ENCODE data around the gene GIPC1.
"Not testable (repeated sequence)": the region's sequence is repeated elsewhere in the genome, so short reads cannot be mapped to it uniquely, and the experiment has no call there.

GIPC1 gene

DNA sequence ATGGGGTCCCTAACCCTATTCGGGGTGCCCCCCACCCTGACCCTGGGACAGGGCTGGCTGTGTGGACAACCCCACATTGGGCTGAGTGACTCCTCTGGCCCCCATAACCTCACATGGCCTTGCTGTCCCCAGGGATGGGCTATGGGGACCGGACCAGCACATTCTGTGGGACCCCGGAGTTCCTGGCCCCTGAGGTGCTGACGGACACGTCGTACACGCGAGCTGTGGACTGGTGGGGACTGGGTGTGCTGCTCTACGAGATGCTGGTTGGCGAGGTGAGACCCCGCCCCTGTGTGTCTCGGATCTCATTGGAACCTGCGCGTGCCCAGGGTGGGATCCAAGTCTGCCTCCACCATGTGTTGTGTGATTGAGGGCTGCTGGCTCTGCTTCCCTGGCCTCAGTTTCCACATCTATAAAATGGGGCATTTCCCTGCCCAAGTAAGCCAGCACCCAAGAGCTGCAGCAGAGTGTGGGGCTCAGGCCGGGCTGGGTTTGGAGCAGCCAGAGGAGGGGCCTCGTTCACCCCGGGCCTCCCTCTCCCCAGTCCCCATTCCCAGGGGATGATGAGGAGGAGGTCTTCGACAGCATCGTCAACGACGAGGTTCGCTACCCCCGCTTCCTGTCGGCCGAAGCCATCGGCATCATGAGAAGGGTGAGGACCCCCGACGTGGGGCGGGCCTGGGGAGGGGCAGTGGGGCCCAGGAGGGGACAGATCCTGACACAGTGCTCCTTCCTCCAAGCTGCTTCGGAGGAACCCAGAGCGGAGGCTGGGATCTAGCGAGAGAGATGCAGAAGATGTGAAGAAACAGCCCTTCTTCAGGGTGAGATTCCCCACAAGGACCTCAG, 25.7 kb downstream of the GIPC1 start:
- H3K4me3 ChIP-seq (replicated peaks in 1 of 2; ENCODE audit: low read depth in 2 of 2, low read length in 2 of 2): no peak overlapping the region
- TF ChIP-seq, protein P1, sequence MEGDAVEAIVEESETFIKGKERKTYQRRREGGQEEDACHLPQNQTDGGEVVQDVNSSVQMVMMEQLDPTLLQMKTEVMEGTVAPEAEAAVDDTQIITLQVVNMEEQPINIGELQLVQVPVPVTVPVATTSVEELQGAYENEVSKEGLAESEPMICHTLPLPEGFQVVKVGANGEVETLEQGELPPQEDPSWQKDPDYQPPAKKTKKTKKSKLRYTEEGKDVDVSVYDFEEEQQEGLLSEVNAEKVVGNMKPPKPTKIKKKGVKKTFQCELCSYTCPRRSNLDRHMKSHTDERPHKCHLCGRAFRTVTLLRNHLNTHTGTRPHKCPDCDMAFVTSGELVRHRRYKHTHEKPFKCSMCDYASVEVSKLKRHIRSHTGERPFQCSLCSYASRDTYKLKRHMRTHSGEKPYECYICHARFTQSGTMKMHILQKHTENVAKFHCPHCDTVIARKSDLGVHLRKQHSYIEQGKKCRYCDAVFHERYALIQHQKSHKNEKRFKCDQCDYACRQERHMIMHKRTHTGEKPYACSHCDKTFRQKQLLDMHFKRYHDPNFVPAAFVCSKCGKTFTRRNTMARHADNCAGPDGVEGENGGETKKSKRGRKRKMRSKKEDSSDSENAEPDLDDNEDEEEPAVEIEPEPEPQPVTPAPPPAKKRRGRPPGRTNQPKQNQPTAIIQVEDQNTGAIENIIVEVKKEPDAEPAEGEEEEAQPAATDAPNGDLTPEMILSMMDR (IDR thresholded peaks at IDR 0.05; ENCODE audit: low read depth, low read length): no peak
- DNase-seq (ENCODE audit: low read depth in 2 of 2): no peak

DNA sequence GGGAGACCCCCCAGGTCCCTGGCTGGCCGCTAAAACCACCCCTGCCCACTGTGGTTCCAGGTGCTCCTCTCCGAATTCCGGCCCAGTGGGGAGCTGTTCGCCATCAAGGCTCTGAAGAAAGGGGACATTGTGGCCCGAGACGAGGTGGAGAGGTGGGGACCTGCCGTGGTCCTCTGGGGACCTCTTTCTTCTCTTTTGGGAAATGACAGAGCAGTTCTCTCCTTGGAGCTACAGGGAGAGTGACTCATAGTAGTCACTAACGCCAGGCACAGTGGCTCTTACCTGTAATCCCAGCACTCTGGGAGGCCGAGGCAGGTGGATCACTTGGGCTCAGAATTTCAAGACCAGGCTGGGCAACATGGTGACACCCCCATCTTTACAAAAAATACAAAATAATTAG, 28.1 kb downstream of the GIPC1 start:
- no peak for DNase-seq (ENCODE audit: low read depth in 2 of 2)
- no peak overlapping the region for H3K4me3 ChIP-seq (replicated peaks in 1 of 2; ENCODE audit: low read depth in 2 of 2, low read length in 2 of 2)
- TF ChIP-seq, protein P1 (IDR thresholded peaks at IDR 0.05; ENCODE audit: low read depth, low read length): no peak

GRCh38 chr19:14467391-14467790, 28.5 kb downstream of the GIPC1 start:
- DNase-seq (ENCODE audit: low read depth in 2 of 2): no peak
- TF ChIP-seq, protein P1 (IDR thresholded peaks at IDR 0.05; ENCODE audit: low read depth, low read length): no peak
- H3K4me3 ChIP-seq (replicated peaks in 1 of 2; ENCODE audit: low read depth in 2 of 2, low read length in 2 of 2): no peak overlapping the region

GRCh38 chr19:14463747-14464146, 32.2 kb downstream of the GIPC1 start:
- no peak overlapping the region for H3K4me3 ChIP-seq (replicated peaks in 1 of 2; ENCODE audit: low read depth in 2 of 2, low read length in 2 of 2)
- TF ChIP-seq, protein P1 (IDR thresholded peaks at IDR 0.05; ENCODE audit: low read depth, low read length): no peak

DNA sequence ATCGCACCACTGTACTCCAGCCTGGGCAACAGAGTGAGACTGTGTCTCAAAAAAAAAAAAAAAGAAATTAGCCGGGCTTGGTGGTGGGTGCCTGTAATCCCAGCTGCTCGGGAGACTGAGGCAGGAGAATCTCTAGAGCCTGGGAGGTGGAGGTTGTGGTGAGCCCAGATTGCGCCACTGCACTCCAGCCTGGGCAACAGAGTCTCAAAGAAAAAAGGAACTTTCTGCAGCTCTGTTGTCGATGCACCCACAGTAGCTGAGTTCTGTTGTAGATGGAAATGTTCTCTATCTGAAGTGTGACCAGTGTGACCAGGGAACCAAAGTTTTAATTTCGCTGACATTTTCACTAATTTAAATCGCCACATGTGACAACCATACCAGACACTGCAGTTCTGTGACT, 33.5 kb downstream of the GIPC1 start:
- not testable (repeated sequence) for DNase-seq (ENCODE audit: low read depth in 2 of 2); H3K4me3 ChIP-seq (replicated peaks in 1 of 2; ENCODE audit: low read depth in 2 of 2, low read length in 2 of 2)

More at GRCh38 chr19:14463747-14464146, 32.2 kb downstream of the GIPC1 start:
- DNase-seq (ENCODE audit: low read depth in 2 of 2): no peak

DNA sequence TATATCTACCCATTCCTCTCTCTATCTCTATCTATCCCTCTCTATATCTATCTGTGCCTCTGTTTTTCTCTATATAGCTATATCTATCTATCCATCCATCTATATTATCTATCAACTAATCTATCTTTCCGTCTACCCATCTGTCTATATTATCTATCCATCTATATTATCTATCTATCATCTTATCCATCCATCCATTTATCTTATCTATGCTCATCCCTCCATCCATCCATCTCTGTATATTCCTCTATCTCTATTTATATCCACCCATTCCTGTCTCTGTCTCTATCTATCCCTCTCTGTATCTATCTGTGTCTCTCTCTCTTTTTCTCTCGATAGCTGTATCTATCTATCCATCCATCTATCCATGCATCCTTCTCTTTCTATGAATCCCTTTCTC, 35.0 kb downstream of the GIPC1 start:
- TF ChIP-seq, protein P1 (IDR thresholded peaks at IDR 0.05; ENCODE audit: low read depth, low read length): no peak
- H3K4me3 ChIP-seq (replicated peaks in 1 of 2; ENCODE audit: low read depth in 2 of 2, low read length in 2 of 2): no peak overlapping the region
- DNase-seq (ENCODE audit: low read depth in 2 of 2): no peak

- DNase-seq (ENCODE audit: low read depth in 2 of 2): no peak
- H3K4me3 ChIP-seq (replicated peaks in 1 of 2; ENCODE audit: low read depth in 2 of 2, low read length in 2 of 2): no peak overlapping the region
- TF ChIP-seq, protein P1 (IDR thresholded peaks at IDR 0.05; ENCODE audit: low read depth, low read length): no peak
These were observed 36.2 kb downstream of the GIPC1 start for GRCh38 chr19:14459703-14460102.

DNA sequence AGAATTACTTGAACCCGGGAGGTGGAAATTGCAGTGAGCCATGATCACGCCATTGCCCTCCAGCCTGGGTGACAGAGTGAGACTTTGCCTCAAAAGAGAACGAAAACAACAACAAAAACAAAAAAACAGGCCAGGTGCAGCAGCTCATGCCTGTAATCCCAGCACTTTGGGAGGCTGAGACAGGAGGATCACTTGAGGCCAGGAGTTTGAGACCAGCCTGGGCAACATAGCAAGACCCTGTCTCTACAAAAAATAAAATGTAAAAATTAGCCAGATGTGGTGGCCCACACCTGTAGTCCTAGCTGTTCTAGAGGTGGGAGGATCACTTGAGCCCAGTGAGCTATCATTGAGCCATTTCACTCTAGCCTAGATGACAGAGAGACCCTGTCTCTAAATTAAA, 43.6 kb downstream of the GIPC1 start:
- not testable (repeated sequence) for DNase-seq (ENCODE audit: low read depth in 2 of 2); H3K4me3 ChIP-seq (replicated peaks in 1 of 2; ENCODE audit: low read depth in 2 of 2, low read length in 2 of 2)

All from cardiac fibroblast (primary cell).